HG03066 (cell line): Measurements from ENCODE around the gene KMO.

Experiments used
- ATAC-seq: cut with Tn5 transposase; IDR thresholded peaks from one replicate; pipeline ENCODE4 v1.9.1; 2021; ENCODE audit warnings: low read depth; ENCODE audit not compliant: unreplicated experiment

Gene KMO

DNA sequence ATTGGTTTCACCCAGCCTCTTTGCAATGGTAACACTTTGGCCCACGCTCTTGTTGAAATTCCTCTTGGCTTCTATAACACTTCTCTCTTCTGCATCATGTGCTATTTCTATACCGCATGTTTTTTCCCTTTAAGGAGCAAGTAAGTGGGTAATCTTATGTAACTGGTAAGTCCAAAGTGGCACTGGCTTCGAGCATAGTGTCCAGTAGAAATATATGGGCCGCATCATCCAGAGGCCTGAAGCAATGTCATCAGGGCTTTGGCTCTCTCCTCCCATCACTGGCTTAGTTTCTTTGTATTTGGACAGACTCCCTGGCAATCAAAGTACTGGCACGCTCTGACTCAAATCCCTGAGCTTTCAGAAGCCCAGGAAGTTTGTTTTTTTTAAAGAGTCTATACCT, 90.5 kb downstream of the KMO start:
- no peak for ATAC-seq

DNA sequence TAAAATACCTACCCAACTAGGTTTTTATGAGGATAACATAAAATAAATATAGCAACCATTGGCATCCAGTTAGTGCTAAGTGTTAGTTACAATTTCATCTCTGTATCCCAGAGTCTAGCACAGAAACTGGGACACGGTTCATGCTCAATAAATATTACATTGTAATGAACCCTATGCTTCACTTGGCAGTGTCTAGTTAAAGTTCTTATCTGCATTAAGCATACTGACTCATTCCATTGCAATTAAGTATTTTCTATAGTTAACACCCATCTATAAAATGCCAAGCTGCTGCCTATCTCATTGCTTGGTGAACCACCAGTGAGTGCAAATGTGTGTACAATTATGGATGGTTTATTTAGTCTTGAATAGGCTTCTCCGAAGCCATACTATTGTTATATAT, 92.8 kb downstream of the KMO start:
- ATAC-seq = no peak

- peak; percentile 82 for ATAC-seq
These were observed 95.5 kb downstream of the KMO start for GRCh38 chr1:241627453-241628259.

DNA sequence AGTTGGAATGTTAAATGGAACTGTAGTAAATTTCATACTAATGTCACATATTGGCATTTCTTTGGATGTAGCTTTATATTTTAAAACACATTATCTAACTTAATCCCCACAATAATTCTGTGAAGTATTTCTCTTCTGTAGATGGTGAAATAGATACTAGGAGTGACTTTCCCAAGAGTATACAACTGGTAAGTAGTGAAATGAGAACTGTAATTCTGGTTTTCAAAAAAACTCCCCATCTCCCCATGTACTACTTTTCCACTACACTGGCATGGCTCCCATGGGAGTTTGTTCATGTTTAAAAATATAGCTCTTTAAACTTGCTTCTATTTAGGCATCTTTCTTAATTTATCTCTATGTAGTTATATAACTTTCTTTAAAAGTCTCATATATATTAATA, 97.8 kb downstream of the KMO start:
- ATAC-seq = no peak

DNA sequence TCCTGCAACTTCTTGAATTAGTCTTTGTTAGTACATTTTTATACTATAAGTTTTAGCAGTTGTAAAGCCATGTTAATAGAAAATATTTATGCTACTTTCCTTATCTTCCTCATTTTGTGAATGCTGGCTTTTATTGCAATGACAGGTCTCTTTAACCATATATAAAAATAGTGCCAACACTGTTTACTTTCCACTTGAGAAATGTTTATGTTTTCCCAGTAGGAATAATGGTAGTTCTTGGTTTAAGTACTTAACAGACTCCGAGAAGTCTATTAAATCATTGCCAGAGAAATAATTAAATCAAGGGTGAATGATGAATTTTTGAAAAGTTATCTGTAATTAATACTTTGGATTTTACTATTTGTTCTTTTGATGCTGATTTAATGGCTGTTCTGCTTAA, 98.3 kb downstream of the KMO start:
- no peak for ATAC-seq

- no peak for ATAC-seq
These were observed 98.7 kb downstream of the KMO start for GRCh38 chr1:241630899-241631298.

- no peak for ATAC-seq
These were observed 99.5 kb downstream of the KMO start for GRCh38 chr1:241631674-241632073.

- ATAC-seq = no peak
These were observed 100.8 kb downstream of the KMO start for GRCh38 chr1:241632987-241633386.

- ATAC-seq = no peak
These were observed 103.5 kb downstream of the KMO start for GRCh38 chr1:241635556-241636152.

DNA sequence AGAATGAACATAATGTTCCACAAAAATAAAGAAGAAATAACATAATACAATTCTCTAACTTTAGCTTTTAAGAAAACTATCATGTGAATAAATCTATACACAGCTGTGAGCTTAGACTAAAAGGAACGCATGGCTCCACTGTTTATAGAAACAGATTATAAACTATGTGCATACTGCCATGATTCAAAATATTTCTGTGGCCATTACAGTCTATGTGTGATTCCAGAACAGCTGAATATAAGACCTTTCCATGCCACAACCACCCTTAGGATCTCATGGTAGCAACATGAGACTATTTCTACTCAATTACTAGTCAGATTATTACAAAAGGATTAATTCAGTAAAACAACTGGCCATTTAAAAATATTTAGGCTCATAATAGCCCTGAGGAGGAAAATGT, 104.1 kb downstream of the KMO start:
- ATAC-seq = no peak

GRCh38 chr1:241637046-241637590, 104.9 kb downstream of the KMO start:
- ATAC-seq = no peak

GRCh38 chr1:241637604-241638003, 105.4 kb downstream of the KMO start:
- no peak for ATAC-seq

DNA sequence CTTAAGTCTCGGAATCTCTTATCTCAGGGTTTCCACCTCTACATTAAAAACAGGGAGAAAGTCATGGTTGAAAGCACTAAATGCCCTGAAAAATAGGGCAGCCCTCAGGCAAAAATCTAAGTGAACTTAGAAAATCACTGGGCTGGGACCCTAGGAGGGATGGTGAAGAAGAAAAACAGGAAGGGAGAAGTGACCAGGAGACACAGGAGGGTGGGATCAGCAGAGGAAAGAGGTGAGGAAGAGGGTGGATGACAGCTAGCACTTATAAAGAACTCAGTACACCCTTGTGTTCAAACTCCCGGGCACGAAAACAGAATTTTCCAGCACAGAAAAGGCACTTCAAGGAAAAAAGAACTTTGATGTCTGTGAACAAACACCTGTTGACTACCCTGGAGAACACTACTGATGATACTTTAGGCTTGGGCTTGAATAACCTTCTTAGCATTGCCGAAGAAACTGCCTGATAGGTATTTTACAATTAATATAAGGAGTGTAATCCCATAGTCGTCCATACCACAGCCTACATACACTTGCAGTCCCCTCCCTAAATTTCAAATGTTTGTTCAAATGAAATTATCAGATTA, 106.0 kb downstream of the KMO start:
- ATAC-seq = no peak

- no peak for ATAC-seq
These were observed 106.9 kb downstream of the KMO start for GRCh38 chr1:241638909-241639622.

DNA sequence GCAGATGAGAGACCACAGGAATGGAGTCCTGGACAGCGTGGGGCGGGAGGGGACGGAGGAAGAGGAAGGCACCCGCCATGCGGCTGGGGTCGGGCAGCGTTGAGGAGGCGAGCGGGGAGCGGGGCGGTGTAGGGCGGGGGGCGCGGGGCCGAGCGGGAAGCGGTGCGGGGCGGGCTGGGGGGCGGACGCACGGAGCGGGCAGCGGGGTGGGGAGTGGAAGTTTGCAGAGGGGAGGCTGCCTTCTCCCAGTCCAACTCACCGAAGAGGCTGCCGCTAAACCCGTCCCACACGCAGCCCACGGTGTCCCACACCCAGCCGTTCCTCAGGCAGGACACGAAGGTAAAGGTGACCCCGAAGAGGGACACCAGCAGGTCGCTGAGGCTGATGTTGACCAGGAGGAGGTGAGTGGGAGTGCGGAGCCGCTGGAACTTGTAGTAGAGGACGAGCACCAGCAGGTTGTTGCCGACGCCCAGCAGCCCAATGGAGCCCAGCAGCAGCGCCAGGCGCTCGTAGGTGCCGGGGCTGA, 107.5 kb downstream of the KMO start:
- peak; percentile 37 for ATAC-seq

- peak; percentile 77 for ATAC-seq
These were observed 108.1 kb downstream of the KMO start, which contains the start of the genes CHML and OPN3 for GRCh38 chr1:241640149-241640866. CHML (minus strand) TSS chr1:241640369; CDS start chr1:241635766, 4,603 bp downstream. OPN3 (minus strand) TSS chr1:241640369; CDS start chr1:241640254, 115 bp downstream.

- no peak for ATAC-seq
These were observed 108.9 kb downstream of the KMO start for GRCh38 chr1:241640867-241641622.

- no peak for ATAC-seq
These were observed 109.8 kb downstream of the KMO start for GRCh38 chr1:241641773-241642592.
